ENCODE data around the gene FAM193B. TPM values are rescaled to one million over a fixed set of nuclear protein-coding genes. Genes with fewer than 3 reads are reported as not detected.

Gene FAM193B
- total and polyA plus RNA-seq, 10 donors = 86.9 to 364 (median 134) TPM

DNA sequence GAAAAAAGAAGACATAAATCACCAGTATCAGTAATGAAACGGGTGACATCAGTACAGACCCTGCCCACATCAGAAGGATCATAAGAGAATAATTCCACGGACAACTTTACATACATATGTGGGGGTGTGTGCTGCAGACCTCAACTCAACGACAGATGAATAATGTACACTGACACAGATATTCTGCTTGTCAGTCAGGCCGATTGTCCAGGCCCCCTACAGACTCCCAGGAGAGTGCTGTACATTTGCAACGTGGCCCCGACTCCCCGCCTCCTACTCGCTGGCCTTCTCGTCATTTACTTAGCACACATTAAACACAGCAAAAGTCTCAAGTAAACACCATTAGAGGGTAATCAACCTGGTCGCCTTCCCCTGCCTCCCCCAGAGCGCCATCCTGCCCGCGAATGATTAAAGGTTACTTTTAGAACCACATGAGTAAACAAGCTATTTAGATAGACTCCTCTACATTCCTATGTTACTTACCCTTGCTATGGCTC is 34.1 kb upstream of the FAM193B start:
- Histone ChIP-seq H3K27me3 (replicated peaks in 1 of 7) (peaks cover 0 to 10% (median 0%) of the 10 kb centered on the region in 7 donors), H3K27ac (no peak overlapping the region), H3K9me3 (no peaks in the 10 kb centered on the region), H3K4me3 (no peak overlapping the region), H3K36me3 (peaks cover 0 to 4% (median 3%) of the 10 kb centered on the region in 6 donors), H3K4me1 (peaks cover 4 to 34% (median 22%) of the 10 kb centered on the region in 6 donors)
- peak; percentile 42 for DNase-seq
- intact Hi-C loops (cut with DNase I; ENCODE audit: low total_unique reads) = no loop called here
- WGBS, 5 donors = 57 to 63% (median 60%) methylated on average over 12 to 13 of the region's 13 CpGs
- TF ChIP-seq CTCF (IDR thresholded peaks at IDR 0.05 in 8 of 11, conservative IDR thresholded peaks at IDR 0.05 in 3 of 11) (no peak), POLR2AphosphoS5 (IDR thresholded peaks at IDR 0.05) (no peak), POLR2A (IDR thresholded peaks at IDR 0.05) (no peak)

DNA sequence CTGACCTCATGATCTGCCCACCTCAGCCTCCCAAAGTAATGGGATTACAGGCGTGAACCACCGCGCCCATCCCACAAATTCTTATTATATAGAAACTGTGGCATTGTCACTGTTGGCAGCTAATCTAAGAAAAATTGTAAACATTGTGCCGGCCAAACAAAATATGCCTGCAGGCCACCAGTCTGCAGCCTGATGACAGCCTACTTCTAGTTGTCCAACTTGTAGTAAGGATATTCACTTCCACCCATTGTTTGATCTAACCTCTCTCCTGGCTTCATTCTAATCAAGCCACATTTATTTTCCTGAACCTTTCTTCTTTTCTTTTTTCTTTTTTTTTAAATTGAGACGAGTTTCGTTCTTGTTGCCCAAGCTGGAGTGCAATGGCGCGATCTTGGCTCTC is 24.0 kb upstream of the FAM193B start:
- no peaks in the 10 kb centered on the region for H3K36me3 ChIP-seq
- WGBS, 5 donors = 87 to 96% (median 95%) methylated on average over 8 of the region's 8 CpGs
- H3K9me3 ChIP-seq = no peaks in the 10 kb centered on the region
- DNase-seq = peak; percentile 6
- no peak overlapping the region for H3K4me3 ChIP-seq
- no peak overlapping the region for H3K27ac ChIP-seq
- intact Hi-C loops (cut with DNase I; ENCODE audit: low total_unique reads) = no loop called here
- H3K4me1 ChIP-seq = no peaks in the 10 kb centered on the region
- TF ChIP-seq POLR2A (IDR thresholded peaks at IDR 0.05) = no peak
- no peak for TF ChIP-seq POLR2AphosphoS5 (IDR thresholded peaks at IDR 0.05)
- TF ChIP-seq CTCF (IDR thresholded peaks at IDR 0.05 in 8 of 11, conservative IDR thresholded peaks at IDR 0.05 in 3 of 11) = no peak
- peaks cover 0 to 7% (median 0%) of the 10 kb centered on the region in 7 donors for H3K27me3 ChIP-seq (replicated peaks in 1 of 7)

DNA sequence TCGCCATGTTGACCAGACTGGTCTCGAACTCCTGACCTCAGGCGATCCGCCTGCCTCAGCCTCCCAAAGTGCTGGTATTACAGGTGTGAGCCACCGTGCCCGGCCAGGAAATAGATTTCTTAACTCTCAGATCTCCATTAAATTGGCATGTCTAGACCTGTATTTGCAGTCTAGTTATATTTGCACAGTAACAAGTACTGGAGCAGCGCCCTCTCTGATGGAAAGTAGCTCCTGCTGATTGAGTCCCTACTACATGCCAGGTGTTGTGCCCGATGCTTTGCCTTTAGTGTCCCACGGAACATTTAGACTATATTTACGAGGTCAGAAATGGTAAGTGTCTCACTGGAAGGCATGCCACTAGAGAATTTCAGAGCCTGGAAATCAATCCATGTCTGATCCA is 21.8 kb upstream of the FAM193B start:
- no peaks in the 10 kb centered on the region for H3K27me3 ChIP-seq (replicated peaks in 1 of 7)
- no peak overlapping the region for H3K27ac ChIP-seq
- DNase-seq = no peak
- TF ChIP-seq POLR2AphosphoS5 (IDR thresholded peaks at IDR 0.05) = no peak
- TF ChIP-seq POLR2A (IDR thresholded peaks at IDR 0.05) = no peak
- TF ChIP-seq CTCF (IDR thresholded peaks at IDR 0.05 in 8 of 11, conservative IDR thresholded peaks at IDR 0.05 in 3 of 11) = no peak
- peaks cover 0 to 9% (median 0%) of the 10 kb centered on the region in 8 donors for H3K9me3 ChIP-seq
- no peak overlapping the region for H3K4me3 ChIP-seq
- intact Hi-C loops (cut with DNase I; ENCODE audit: low total_unique reads) = no loop called here
- 79 to 94% (median 85%) methylated on average over 10 of the region's 10 CpGs for WGBS, 5 donors
- H3K36me3 ChIP-seq = no peaks in the 10 kb centered on the region
- H3K4me1 ChIP-seq = no peaks in the 10 kb centered on the region

DNA sequence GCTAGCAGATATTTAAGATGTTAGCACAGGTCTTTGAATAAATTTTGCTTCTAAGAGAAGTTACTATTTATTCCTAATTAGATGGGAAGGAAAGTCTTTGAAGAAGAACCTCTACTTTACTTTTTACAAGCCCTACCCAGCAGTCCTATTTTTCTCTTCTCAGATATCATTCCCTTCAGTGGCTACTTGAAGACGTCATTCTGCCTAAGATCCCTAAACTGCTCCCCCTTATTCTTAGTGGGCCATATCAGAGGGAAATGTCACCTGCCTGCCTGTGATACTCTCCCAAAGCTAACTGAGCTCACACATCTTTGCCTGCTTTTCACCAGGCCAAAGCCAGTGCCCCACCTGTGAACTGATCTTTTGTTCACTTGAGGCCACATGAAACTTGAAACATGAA is 21.1 kb upstream of the FAM193B start:
- 66 to 74% (median 68%) methylated on average over 1 of the region's 1 CpG for WGBS, 5 donors
- Histone ChIP-seq H3K27me3 (replicated peaks in 1 of 7) (no peaks in the 10 kb centered on the region), H3K9me3 (peaks cover 0 to 9% (median 0%) of the 10 kb centered on the region in 8 donors), H3K4me3 (no peak overlapping the region), H3K4me1 (no peaks in the 10 kb centered on the region), H3K27ac (no peak overlapping the region), H3K36me3 (no peaks in the 10 kb centered on the region)
- no peak for TF ChIP-seq POLR2A (IDR thresholded peaks at IDR 0.05)
- no peak for TF ChIP-seq CTCF (IDR thresholded peaks at IDR 0.05 in 8 of 11, conservative IDR thresholded peaks at IDR 0.05 in 3 of 11)
- TF ChIP-seq POLR2AphosphoS5 (IDR thresholded peaks at IDR 0.05) = no peak
- DNase-seq = no peak
- intact Hi-C loops (cut with DNase I; ENCODE audit: low total_unique reads) = no loop called here
